PC-9 (cell line): Measurements from ENCODE around the gene ADARB2. TPM values are rescaled to one million over a fixed set of nuclear protein-coding genes. Genes with fewer than 3 reads are reported as not detected.

Source experiments
- BruUV-seq: library from RNA; stranded (reverse); fragments of 400-500 nt; replicated peaks from 2 replicates; lab custom pipeline; 2021; lab: Mats Ljungman, UMichigan
- CTCF ChIA-PET: fragments of 300-600 bp; sonication (Branson Sonifier 250); formaldehyde crosslinking; loops from one replicate; lab custom pipeline; 2022; ENCODE audit warnings: antibody characterized with exemption; lab: Charles Lee
- POLR2A ChIA-PET: fragments of 300-600 bp; sonication (Branson Sonifier 250); formaldehyde crosslinking; loops from one replicate; lab custom pipeline; 2022; ENCODE audit warnings: antibody characterized with exemption; ENCODE audit not compliant: unreplicated experiment; lab: Charles Lee
- DNase-seq, 2 experiments: peaks; one replicate each; pipeline versions ENCODE4 v3.0.0 to v3.0.0-alpha.2; 2015 to 2022; ENCODE audit warnings: mixed read lengths in 1 of 2
- H2AFZ ChIP-seq: fragments of 200-600 bp; sonication (generic); 2 replicates; pipeline ENCODE4 v1.8.1; 2017; ENCODE audit warnings: antibody characterized with exemption
- H3F3A ChIP-seq: fragments of 200-600 bp; sonication (generic); 2 replicates; pipeline ENCODE4 v1.8.1; 2017; ENCODE audit warnings: antibody characterized with exemption, mild to moderate bottlenecking, low read depth; ENCODE audit not compliant: insufficient read depth
- H3K27ac ChIP-seq: fragments of 200-600 bp; sonication (generic); 2 replicates; pipeline ENCODE4 v1.6.1; 2016; ENCODE audit warnings: mixed run types
- H3K27me3 ChIP-seq: fragments of 200-600 bp; sonication (generic); 2 replicates; pipeline ENCODE4 v1.6.1; 2016; ENCODE audit warnings: low read depth, mixed run types; ENCODE audit not compliant: insufficient read depth
- H3K36me3 ChIP-seq: fragments of 200-600 bp; sonication (generic); 2 replicates; pipeline ENCODE4 v1.6.1; 2016; ENCODE audit warnings: low read depth, mixed run types
- H3K4me1 ChIP-seq: fragments of 200-600 bp; sonication (generic); replicated peaks from 2 replicates; pipeline ENCODE4 v1.6.1; 2016; ENCODE audit warnings: mixed run types; ENCODE audit not compliant: insufficient read depth
- H3K4me2 ChIP-seq: fragments of 200-600 bp; sonication (generic); 2 replicates; pipeline ENCODE4 v1.6.1; 2017; ENCODE audit warnings: mixed run types
- H3K4me3 ChIP-seq: fragments of 200-600 bp; sonication (generic); 2 replicates; pipeline ENCODE4 v1.6.1; 2016; ENCODE audit warnings: mixed run types
- H3K79me2 ChIP-seq: fragments of 200-600 bp; sonication (generic); 2 replicates; pipeline ENCODE4 v1.6.1; 2017; ENCODE audit warnings: low read depth, mixed run types
- H3K9me2 ChIP-seq: fragments of 200-600 bp; sonication (generic); 2 replicates; pipeline ENCODE4 v1.8.1; 2017; ENCODE audit warnings: mild to moderate bottlenecking; ENCODE audit not compliant: insufficient read depth
- H3K9me3 ChIP-seq: fragments of 200-600 bp; sonication (generic); 2 replicates; pipeline ENCODE4 v1.8.1; 2016; ENCODE audit warnings: low read depth; ENCODE audit not compliant: insufficient read depth
- H4K20me1 ChIP-seq: fragments of 200-600 bp; sonication (generic); 2 replicates; pipeline ENCODE4 v1.8.1; 2017; ENCODE audit not compliant: insufficient read depth
- CTCF ChIP-seq: fragments of 200-600 bp; sonication (generic); conservative IDR thresholded peaks from 2 replicates; pipeline ENCODE4 v1.6.1; 2017; ENCODE audit warnings: mixed run types, antibody characterized with exemption, mild to moderate bottlenecking, moderate library complexity
- EZH2 ChIP-seq: fragments of 200-600 bp; sonication (generic); IDR thresholded peaks from 2 replicates; pipeline ENCODE4 v1.8.0; 2017; ENCODE audit warnings: antibody characterized with exemption, low read depth
- intact Hi-C: fragments of 100-400 bp; cut with micrococcal nuclease; formaldehyde crosslinking; loops from one replicate; pipeline ENCODE4 v1.10.0; 2022; ENCODE audit not compliant: unreplicated experiment
- total RNA-seq: library from RNA; stranded (reverse); gene quantifications from 2 replicates; pipeline ENCODE4 v1.2.3, GENCODE V29; 2021

Gene ADARB2
- total RNA-seq, 1 experiment from 2014 or later, result not detected

- no peaks in the 10 kb centered on the region for H3K79me2 ChIP-seq
- H3K4me2 ChIP-seq, result no peak overlapping the region
- no peaks in the 10 kb centered on the region for H3K4me1 ChIP-seq
- no peaks in the 10 kb centered on the region for H3K36me3 ChIP-seq
- peaks cover 35% of the 10 kb centered on the region for H3K27me3 ChIP-seq
- intact Hi-C loops, result no loop called here
- ChIA-PET CTCF (no interaction called here), POLR2A (no interaction called here)
- H2AFZ ChIP-seq, result no peak overlapping the region
- no peaks in the 10 kb centered on the region for H3F3A ChIP-seq
- no peak for DNase-seq
- no peak for TF ChIP-seq EZH2
- no peak for TF ChIP-seq CTCF
- no peak overlapping the region for H3K4me3 ChIP-seq
- no peak overlapping the region for H3K27ac ChIP-seq
- H3K9me2 ChIP-seq, result no peaks in the 10 kb centered on the region
- no peaks in the 10 kb centered on the region for H3K9me3 ChIP-seq
- BruUV-seq, result no TSS peak
- no peaks in the 10 kb centered on the region for H4K20me1 ChIP-seq
These were observed 165.6 kb downstream of the ADARB2 start for GRCh38 chr10:1571587-1572237.

DNA sequence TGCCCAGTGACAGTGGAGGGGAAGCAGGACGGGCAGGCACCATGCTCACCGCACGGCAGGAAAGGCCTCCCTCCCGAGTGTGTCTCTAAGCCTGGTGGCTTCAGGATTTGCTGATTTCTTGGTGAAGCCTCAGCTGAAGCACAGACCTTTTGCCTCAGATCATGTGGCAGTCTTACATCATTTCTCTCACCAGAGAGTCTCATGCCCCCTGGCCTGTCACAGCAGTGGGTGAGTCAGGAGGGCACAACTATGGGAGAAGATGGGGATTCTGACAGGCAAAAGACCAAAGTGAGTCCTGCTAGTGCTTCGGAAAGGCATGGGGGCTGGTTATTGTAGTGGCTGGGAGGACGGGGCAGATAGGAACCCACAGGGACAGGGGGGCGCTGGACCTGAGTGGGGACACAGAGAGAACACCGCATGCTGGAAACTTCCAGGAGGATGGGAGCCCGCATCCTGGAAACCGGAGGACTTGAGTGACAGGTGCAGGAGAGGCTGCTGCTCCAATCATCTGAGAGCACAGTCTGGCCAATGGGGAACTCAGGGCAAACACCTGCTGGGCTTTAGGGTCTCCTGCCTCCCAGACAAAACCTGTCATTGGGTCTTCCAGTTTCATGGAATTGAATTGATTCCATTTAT is 166.8 kb downstream of the ADARB2 start:
- DNase-seq, result no peak
- TF ChIP-seq EZH2 (no peak), CTCF (no peak)
- Histone ChIP-seq H3K36me3 (no peaks in the 10 kb centered on the region), H3K4me1 (no peaks in the 10 kb centered on the region), H3K27ac (no peak overlapping the region), H3K4me3 (no peak overlapping the region), H3F3A (no peaks in the 10 kb centered on the region), H3K9me2 (no peaks in the 10 kb centered on the region), H3K27me3 (peaks cover 43% of the 10 kb centered on the region), H3K9me3 (no peaks in the 10 kb centered on the region), H3K79me2 (no peaks in the 10 kb centered on the region), H3K4me2 (no peak overlapping the region), H4K20me1 (no peaks in the 10 kb centered on the region), H2AFZ (no peak overlapping the region)
- BruUV-seq, result no TSS peak
- ChIA-PET CTCF (no interaction called here), POLR2A (no interaction called here)
- intact Hi-C loops, result no loop called here

GRCh38 chr10:1569208-1569607 is 168.1 kb downstream of the ADARB2 start:
- TF ChIP-seq CTCF, result no peak
- no peak for TF ChIP-seq EZH2
- POLR2A ChIA-PET, result no interaction called here
- no peak overlapping the region for H3K27ac ChIP-seq
- no peak overlapping the region for H3K4me3 ChIP-seq
- H3K9me3 ChIP-seq, result no peaks in the 10 kb centered on the region
- H3K4me2 ChIP-seq, result no peak overlapping the region
- peaks cover 45% of the 10 kb centered on the region for H3K27me3 ChIP-seq
- no peaks in the 10 kb centered on the region for H3K79me2 ChIP-seq
- no peaks in the 10 kb centered on the region for H3K4me1 ChIP-seq
- DNase-seq, result no peak
- no peaks in the 10 kb centered on the region for H3K9me2 ChIP-seq
- H3K36me3 ChIP-seq, result no peaks in the 10 kb centered on the region
- CTCF ChIA-PET, result no interaction called here
- H3F3A ChIP-seq, result no peaks in the 10 kb centered on the region
- H4K20me1 ChIP-seq, result no peaks in the 10 kb centered on the region
- intact Hi-C loops, result no loop called here
- BruUV-seq, result no TSS peak
- no peak overlapping the region for H2AFZ ChIP-seq
